GM11168 (cell line): ENCODE measurements around the gene HMMR.
"Not testable (repeated sequence)": the region's sequence is repeated elsewhere in the genome, so short reads cannot be mapped to it uniquely, and the experiment has no call there.

ENCODE experiments used
- in situ Hi-C: fragments of 300-500 bp; cut with MboI; formaldehyde crosslinking; loops from one replicate; pipeline ENCODE4 v1.12.0; 2022; ENCODE audit warnings: low sequenced_read_pairs; ENCODE audit not compliant: unreplicated experiment

HMMR gene, protein sequence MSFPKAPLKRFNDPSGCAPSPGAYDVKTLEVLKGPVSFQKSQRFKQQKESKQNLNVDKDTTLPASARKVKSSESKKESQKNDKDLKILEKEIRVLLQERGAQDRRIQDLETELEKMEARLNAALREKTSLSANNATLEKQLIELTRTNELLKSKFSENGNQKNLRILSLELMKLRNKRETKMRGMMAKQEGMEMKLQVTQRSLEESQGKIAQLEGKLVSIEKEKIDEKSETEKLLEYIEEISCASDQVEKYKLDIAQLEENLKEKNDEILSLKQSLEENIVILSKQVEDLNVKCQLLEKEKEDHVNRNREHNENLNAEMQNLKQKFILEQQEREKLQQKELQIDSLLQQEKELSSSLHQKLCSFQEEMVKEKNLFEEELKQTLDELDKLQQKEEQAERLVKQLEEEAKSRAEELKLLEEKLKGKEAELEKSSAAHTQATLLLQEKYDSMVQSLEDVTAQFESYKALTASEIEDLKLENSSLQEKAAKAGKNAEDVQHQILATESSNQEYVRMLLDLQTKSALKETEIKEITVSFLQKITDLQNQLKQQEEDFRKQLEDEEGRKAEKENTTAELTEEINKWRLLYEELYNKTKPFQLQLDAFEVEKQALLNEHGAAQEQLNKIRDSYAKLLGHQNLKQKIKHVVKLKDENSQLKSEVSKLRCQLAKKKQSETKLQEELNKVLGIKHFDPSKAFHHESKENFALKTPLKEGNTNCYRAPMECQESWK

DNA sequence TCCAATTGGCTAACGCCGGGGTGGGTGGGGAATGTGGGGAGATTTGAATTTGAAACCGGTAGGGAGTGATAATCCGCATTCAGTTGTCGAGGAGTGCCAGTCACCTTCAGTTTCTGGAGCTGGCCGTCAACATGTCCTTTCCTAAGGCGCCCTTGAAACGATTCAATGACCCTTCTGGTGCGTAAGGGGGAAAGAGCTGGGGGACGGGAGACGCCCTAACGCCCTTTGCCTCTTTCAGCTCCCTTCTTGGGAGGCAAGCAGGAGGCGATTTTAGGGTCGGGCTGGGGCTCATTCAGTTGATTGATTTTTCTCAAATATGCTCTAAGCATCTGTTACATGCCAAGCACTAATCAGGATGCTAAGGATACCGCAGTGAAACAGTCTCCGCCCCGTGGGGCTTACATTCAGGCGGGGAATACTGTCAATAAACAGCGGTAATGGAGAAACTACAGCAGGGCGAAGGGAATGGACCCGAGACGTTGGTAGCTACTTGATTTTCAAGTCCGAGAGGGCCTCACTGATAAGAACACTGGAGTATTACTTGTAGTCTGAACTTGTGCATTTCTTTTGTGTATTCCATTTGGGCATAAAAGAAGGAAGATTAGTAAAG, at the start of gene HMMR:
TSS of gene HMMR (plus strand) at position 71 of the 610 bp plus-strand sequence. CDS start at position 132, 61 bp downstream.
- in situ Hi-C loops: no loop called here

DNA sequence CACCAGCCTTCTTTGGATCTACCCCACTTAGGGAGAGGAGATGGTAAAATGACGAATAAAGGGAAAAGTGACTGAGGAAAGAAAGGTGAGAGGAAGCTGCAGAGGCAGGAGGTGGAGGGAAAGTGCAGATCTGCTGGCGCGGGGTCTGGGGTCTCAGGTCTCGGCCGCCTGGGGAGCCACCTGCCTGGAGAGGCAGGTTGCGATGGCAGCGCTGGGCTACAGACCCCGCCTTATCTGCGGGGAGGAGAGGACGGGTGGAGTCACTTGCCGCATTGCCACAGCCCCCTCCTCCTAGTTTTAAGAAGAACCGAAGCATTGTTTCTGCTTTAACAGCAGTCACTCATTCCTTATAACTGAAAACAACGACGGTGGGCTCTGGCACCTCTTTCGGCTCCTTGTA, 44.8 kb upstream of the HMMR start:
- in situ Hi-C loops: loop anchor here (25.0 kb wide), 1 partner anchor 328 kb away; no protein-coding TSS in a partner anchor

DNA sequence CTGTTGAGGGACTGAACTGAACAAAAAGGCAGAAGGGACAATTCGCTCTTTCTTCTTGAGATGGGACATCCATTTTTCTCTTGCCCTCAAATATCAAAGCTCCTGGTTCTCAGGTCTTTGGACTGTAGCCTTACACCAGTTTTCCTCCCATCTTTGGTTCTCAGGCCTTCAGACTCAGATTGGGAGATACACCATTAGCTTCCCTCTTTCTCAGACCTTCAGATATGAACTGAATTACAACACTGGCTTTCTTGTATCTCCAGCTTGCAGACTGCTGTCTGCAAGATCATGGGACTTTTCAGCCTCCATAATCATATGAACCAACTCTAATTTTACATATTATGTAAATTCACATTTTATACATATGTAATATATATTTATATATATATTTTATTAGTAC, 35.6 kb upstream of the HMMR start:
- in situ Hi-C loops: loop anchor here (25.0 kb wide), 1 partner anchor 338 kb away; no protein-coding TSS in a partner anchor

DNA sequence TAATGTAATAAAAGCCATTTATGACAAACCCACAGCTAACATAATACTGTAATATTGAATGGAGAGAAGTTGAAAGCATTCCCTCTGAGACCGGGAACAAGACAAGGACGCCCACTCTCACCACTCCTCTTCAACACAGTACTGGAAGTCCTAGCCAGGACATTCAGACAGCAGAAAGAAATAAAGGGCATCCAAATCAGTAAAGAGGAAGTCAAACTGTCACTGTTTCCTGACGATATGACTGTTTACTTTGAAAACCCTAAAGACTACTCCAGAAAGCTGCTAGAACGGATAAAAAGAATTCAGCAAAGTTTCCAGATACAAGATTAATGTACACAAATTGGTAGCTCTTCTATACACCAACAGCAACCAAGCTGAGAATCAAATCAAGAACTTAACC, 34.3 kb upstream of the HMMR start:
- in situ Hi-C loops: not testable (repeated sequence)

DNA sequence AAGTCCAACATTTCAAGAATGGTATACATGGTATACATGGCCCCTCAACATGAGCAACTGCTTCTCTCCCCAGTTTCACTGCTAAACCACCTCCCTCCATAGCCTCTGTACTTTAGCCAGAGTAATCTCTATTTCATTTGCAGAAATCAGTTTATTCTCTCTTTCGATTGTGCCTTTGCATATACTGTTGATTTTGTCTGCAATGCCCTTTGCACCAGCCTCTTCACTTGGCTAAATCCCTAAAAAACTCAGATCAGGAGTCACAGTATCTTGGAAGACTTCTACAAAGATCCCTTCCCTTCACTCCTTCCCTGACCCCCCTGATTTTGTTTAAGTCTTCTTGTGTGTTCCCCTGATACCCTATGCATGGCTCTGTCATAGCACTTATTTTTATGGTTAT, 27.9 kb upstream of the HMMR start:
- in situ Hi-C loops: no loop called here

DNA sequence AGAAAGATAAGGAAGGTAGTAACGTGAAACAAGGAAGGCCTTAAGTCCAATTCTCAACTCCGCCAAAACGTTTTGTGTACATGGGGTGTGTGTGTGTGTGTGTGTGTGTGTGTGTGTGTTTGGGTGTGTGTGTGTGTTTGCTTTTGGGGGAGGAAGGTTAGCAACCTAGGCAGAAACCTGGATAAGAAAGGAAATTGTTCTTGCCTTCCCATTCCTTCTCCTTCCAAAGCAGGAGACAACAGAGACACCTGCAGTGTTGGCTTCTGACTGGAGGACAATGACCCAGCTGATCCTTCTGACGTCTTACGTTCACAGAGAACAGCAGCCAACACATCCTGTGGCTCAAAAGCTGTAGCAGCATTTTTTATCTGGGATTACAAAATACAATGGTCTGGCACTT, 27.2 kb upstream of the HMMR start:
- in situ Hi-C loops: no loop called here

DNA sequence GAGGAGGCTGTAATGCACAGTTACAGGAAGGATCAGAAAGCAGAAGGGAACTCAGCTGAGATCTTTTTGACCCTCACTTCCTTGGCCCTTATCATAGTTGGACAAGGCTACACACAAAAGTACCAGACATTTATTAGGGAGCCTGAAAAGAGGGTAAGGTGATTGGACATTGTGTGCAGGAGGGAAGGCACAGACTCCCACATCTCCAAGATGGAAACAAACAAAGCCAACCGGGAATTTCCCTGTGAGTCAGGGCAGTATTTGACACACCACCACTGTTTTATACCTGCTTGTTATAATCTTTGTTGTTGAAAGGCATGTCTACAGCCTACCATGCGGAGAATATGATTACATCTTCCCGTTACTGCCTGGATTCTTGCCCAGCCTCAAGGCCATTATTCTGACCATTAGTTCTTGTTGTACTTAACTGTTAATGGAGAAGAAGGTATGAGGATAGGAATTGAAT, 26.0 kb upstream of the HMMR start:
- in situ Hi-C loops: no loop called here

DNA sequence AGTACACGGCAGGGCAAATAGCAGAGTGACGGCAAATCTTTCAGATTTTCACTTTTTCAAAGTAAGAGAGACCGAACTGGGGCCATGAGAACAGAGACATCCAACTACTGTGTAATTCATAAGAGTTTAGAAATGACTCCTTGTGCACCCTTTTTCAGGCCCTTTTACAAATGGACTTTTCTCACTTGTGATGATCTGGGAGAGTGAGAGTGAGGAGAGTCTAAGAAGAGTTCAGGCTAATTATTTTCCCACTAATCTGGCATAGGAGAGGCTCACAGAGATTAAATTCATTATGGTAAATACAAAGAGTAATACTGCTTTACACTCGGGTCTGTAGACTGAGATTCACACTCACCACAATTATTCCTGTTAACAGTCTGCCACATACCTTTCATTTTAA, 23.9 kb upstream of the HMMR start:
- in situ Hi-C loops: no loop called here

DNA sequence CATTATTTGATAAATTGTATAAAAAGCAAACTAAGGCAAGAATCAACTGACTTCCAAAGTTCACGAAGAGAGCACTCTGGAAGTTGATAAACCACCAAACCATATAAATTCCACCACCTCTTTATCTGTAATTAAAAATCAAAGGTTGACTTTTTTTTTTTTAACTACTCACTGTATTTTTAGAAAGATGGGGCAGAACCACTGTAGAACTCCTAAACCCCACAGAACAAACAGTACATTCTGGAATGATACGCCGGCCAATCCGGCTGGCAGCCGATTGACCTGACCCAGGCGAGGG, 23.5 kb upstream of the HMMR start:
- in situ Hi-C loops: no loop called here

DNA sequence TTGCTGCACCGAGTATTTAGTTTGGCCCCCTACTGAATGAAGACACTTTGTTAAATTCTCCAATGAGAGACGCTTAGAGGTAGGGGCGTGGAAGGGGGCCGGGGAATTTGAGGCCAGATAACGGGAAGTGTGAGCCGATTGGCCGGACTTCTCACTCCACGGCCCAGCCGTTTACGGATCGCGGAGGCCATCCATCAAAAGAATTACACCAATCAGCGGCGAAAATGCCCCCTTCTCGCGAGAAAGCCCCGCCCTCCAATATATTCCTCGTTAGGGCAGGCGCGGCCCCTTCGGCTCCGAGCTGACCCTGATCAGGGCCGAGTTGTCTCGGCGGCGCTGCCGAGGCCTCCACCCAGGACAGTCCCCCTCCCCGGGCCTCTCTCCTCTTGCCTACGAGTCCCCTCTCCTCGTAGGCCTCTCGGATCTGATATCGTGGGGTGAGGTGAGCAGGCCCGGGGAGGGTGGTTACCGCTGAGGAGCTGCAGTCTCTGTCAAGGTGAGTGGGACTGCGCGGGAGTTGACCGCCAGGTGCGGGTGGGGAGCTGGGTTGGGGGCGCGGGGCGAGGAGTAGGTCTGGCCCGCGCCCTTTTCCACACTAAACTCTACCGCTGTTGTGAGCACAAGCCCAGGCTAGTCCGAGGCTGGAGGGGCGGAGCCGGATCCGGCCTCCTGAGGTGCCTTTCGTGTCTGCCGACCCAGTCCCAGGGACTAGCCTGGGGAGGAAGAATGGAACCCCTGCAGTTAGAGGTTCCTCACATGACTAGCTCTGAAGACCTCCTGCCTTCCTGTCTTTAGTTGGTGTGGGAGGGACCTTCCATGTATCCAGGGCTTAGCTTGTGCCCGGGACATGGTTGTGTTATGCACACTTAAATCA, 22.9 kb upstream of the HMMR start, which contains the start of gene CCNG1:
TSS of gene CCNG1 (plus strand) at position 287 of the 874 bp plus-strand sequence. CDS start 1,662 bp downstream, outside the sequence.
- in situ Hi-C loops: no loop called here

DNA sequence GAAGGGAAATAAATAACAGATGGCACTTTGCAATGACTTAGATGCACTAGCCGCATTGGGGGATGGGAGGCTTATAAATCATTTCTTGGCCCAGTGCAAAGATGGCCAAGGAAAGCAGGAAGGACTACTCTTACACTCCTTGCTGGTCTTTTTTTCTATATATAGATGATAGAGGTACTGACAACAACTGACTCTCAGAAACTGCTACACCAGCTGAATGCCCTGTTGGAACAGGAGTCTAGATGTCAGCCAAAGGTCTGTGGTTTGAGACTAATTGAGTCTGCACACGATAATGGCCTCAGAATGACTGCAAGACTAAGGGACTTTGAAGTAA, 21.4 kb upstream of the HMMR start:
- in situ Hi-C loops: no loop called here

DNA sequence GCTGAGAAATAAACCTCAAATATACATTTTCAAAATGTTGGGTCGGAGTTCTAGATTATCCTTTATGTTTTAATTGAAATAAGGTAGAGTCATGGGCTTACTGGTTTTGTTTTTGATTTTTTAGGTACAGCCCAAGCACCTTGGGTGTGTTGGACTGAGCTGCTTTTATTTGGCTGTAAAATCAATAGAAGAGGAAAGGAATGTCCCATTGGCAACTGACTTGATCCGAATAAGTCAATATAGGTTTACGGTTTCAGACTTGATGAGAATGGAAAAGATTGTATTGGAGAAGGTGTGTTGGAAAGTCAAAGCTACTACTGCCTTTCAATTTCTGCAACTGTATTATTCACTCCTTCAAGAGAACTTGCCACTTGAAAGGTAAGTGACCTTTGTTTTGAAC, 19.5 kb upstream of the HMMR start:
- in situ Hi-C loops: no loop called here

DNA sequence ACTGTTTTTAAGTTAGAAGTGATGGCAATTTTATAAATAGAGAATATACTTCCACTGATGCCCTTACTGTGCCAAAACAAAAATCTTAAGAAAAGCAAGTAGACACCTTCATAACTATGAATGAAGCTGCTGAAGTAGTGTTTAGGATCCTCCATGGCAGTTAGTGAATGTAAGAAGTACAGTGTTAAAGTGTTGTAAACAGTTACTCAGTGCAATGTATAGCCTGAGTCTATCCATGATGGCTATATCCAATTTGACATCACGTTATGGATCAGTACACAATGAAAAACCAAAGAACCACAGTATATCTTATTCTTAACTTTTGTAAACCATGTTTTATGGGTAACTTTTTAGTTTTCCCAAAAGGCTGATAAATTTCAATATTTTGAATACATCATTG, 15.9 kb upstream of the HMMR start:
- in situ Hi-C loops: no loop called here

DNA sequence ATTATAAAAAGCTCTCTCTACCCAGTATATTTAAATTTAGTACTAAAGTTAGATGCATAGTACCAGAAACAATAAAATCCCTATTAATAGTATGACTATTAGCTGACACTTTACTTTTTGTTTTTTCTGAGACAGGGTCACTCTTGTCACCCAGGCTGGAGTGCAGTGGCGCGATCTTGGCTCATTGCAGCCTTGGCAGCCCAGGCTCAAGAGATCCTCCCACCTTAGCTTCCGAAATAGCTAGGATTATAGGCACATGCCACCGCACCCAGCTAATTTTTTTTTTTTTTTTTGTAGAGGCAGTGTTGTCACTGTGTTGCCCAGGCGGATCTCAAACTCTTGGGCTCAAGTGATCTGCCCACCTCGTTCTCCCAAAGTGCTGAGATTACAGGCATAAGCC, 15.1 kb upstream of the HMMR start:
- in situ Hi-C loops: no loop called here

DNA sequence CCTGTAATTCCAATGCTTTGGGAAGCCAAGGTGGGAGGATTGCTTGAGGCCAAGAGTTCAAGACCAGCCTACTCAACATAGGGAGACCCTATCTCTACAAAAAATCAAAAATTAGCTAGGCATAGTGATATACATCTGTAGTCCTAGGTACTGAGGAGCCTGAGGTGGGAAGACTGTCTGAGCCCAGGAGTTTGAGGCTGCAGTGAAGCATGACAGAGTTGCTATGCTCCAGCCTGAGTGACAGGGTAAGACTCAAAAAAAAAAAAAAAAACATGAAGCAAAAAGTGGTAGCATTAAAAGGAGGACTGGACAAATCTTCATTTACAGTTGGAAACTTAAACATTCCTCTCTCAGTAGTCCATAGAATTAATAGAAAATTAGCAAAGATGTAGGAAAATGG, 13.2 kb upstream of the HMMR start:
- in situ Hi-C loops: no loop called here

DNA sequence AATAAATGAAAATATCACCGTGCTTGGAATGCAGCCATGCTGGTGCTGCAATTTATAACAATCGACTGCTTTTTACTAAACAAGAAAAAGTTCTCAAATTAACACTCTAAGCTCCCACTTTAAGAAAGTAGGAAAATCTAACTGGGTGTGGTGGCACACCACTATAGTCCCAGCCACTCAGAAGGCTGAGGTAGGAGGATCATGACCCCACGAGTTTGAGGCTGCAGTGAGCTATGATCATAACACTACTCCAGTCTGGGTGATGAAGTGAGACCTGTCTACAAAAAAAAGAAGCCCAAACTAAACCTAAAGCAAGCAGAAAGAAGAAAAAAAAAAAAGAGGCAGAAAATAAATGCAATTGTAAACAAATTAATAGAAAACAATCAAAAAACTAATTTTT, 12.6 kb upstream of the HMMR start:
- in situ Hi-C loops: no loop called here

DNA sequence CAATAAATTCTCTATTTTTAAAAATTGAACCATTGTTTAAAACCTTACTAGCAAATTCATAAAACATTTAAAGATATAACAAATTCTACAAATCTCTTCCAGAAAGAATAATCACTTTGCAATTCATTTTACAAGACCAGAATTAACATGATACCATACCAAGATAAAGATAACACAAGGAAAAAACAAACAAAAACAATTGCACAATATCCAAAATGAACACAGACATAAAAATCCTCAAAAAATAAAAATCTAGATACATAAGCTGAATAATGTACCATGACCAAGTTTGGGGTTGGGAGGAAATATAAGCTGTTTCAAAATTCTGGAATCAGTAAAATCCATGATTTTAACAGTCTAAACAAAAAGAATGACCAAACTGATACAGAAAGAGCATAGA, 11.9 kb upstream of the HMMR start:
- in situ Hi-C loops: no loop called here

DNA sequence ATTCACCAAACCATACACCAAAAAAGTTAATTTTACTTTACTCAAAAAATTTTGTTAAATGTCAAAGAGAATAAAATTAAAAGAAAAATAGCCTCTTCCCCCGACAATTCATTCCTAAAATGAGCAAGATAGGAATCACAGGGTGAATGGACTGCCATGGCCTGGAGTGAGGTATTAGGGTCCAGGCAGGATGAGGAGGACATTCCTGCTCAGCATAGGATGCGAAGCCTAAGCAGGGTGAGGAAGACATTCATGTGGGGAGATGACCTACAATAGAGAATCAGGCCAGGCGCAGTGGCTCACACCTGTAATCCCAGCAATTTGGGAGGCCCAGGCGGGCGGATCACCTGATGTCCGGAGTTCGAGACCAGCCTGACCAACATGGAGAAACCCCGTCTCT, 8.9 kb upstream of the HMMR start:
- in situ Hi-C loops: no loop called here

DNA sequence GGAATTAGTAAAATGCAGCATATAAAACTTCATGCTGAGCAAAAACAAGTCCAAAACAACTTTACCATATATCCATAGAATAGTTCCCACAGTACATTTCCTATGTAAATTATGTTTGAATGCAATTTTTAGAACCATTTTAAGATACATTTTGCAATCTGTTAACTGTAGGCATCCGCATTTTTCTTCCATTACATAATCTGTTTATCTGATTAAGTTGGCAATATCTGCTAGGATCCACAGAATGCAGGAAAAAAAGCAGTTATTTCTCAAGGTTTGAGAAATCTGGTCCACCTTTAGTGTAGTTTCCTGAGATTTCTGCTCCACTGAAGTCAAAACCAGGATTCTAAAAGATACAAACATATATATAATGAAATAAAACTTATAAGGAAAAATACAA, 6.7 kb upstream of the HMMR start:
- in situ Hi-C loops: no loop called here

DNA sequence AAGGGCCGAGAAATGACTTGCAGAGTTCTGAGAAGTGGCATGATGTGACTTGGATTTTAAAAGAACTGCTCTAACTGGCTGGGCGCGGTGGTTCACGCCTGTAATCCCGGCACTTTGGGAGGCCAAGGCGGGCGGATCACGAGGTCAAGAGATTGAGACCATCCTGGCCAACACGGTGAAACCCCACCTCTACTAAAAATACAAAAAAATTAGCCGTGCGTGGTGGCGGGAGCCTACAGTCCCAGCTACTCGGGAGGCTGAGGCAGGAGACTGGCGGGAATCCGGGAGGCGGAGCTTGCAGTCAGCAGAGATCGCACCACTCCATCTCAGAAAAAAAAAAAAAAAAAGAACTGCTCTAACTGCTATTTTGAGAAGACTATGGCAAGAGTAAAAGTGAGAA, 5.0 kb upstream of the HMMR start:
- in situ Hi-C loops: not testable (repeated sequence)
